Measurements from ENCODE around the gene TRIM77.
"Not testable (repeated sequence)": the region's sequence is repeated elsewhere in the genome, so short reads cannot be mapped to it uniquely, and the experiment has no call there.

Gene TRIM77

GRCh38 chr11:89736566-89736965, 26.5 kb downstream of the TRIM77 start:
- H3K4me3 ChIP-seq (ENCODE audit: low read depth, low read length): no peak overlapping the region
- no peak for DNase-seq (ENCODE audit: low read depth)
- TF ChIP-seq, protein P1, sequence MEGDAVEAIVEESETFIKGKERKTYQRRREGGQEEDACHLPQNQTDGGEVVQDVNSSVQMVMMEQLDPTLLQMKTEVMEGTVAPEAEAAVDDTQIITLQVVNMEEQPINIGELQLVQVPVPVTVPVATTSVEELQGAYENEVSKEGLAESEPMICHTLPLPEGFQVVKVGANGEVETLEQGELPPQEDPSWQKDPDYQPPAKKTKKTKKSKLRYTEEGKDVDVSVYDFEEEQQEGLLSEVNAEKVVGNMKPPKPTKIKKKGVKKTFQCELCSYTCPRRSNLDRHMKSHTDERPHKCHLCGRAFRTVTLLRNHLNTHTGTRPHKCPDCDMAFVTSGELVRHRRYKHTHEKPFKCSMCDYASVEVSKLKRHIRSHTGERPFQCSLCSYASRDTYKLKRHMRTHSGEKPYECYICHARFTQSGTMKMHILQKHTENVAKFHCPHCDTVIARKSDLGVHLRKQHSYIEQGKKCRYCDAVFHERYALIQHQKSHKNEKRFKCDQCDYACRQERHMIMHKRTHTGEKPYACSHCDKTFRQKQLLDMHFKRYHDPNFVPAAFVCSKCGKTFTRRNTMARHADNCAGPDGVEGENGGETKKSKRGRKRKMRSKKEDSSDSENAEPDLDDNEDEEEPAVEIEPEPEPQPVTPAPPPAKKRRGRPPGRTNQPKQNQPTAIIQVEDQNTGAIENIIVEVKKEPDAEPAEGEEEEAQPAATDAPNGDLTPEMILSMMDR (IDR thresholded peaks at IDR 0.05; ENCODE audit: low read depth, low read length, missing control alignments): no peak

- no peak for DNase-seq (ENCODE audit: low read depth)
- TF ChIP-seq, protein P1 (IDR thresholded peaks at IDR 0.05; ENCODE audit: low read depth, low read length, missing control alignments): no peak
- no peak overlapping the region for H3K4me3 ChIP-seq (ENCODE audit: low read depth, low read length)
Observed at GRCh38 chr11:89737116-89737515, 27.0 kb downstream of the TRIM77 start.

DNA sequence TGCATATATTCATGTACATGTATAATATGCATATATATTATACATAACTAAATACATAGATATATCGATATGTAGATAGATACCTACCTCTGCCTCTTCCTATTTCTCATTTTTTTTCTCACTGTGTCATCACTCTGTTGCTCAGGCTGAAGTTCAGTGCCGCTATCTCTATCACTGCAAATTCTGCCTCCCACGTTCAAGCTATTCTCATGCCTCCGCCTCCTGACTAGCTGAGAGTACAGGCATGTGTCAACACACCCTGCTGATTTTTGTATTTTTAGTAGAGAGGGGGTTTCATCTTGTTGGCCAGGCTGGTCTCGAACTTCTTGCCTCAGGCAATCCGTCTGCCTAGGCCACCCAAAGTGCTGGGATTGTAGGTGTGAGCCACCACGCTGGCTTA, 31.3 kb downstream of the TRIM77 start:
- not testable (repeated sequence) for H3K4me3 ChIP-seq (ENCODE audit: low read depth, low read length); DNase-seq (ENCODE audit: low read depth)

GRCh38 chr11:89744158-89744557, 34.1 kb downstream of the TRIM77 start:
- not testable (repeated sequence) for H3K4me3 ChIP-seq (ENCODE audit: low read depth, low read length); DNase-seq (ENCODE audit: low read depth)

- not testable (repeated sequence) for H3K4me3 ChIP-seq (ENCODE audit: low read depth, low read length); DNase-seq (ENCODE audit: low read depth)
Observed at GRCh38 chr11:89750822-89751221, 40.7 kb downstream of the TRIM77 start.
